A204.1 (cell line): ENCODE results near the gene FPGT.
"Not testable (repeated sequence)": the region's sequence is repeated elsewhere in the genome, so short reads cannot be mapped to it uniquely, and the experiment has no call there.

ENCODE experiments used
- FAIRE-seq: peaks from 2 replicates; lab custom pipeline; 2012; peaks lifted over from hg19 to GRCh38; lab: Jason Lieb, UNC

FPGT gene

DNA sequence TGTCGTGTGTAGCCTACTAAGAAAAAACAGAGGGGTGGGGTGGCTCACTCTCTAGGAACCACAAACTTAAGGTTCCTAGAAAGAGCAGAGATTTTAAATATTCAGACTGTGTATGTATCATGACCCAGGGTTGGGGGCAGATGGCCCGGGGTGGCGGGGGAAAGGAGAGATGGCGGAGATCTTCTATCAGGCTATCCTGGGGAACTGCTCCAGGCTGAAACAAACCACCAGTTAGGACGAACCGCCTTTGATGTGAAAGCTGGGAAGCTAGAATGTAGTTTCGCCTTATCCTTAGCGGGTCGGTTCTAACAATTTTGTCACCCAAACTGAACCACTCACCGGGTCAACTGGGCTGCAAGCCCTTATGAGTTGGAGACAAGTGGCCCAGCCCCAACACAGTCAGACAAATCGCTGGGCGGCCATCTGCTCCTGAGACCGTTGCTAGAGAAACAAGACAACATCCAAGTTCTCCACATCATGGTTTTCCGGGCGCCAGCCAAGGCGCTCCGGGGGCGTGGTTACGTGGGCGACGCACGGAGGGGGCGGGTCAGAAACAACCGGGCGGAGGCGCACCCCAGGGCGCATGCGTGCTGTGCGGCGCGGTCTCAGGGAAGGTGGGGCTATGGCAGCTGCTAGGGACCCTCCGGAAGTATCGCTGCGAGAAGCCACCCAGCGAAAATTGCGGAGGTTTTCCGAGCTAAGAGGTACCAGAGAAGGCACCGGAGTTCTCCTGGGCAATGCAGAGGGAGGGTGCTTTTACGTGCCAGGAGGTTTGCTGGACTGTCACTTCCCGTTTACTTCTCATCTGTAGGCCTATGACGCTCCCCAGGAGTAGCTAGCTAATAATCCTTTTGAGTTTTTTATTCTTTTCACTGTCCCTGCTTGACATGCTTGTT is at the start of gene FPGT, which contains the start of gene LRRIQ3:
TSS of gene FPGT (plus strand) at position 586 of the 896 bp plus-strand sequence. CDS start at position 623, 37 bp downstream.
TSS of gene LRRIQ3 (minus strand) at position 520 of the 896 bp plus-strand sequence. CDS start 14,492 bp downstream, outside the sequence.
- peak; percentile 88 for FAIRE-seq

- no peak for FAIRE-seq
Measured at GRCh38 chr1:74160046-74160445, 38.0 kb upstream of the FPGT start.

DNA sequence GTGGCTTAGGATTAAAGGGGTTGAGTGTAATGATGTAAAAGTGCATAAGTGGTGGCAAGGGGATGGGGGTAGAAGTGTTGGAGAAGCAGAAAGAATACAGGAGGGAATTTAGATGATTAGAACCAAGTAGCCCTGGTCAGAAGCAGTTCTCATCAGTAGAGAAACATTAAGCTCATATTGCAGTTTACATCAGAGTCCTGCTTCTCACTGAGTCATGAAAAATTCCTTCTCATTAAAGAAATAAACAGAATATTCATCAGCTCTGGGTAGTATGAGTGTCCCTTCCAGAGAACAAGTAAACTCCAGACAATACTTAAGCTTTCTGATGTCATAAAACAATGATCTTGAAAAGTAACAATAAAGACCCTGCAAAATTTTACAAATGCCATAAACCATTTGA is 36.5 kb upstream of the FPGT start:
- FAIRE-seq, result no peak

DNA sequence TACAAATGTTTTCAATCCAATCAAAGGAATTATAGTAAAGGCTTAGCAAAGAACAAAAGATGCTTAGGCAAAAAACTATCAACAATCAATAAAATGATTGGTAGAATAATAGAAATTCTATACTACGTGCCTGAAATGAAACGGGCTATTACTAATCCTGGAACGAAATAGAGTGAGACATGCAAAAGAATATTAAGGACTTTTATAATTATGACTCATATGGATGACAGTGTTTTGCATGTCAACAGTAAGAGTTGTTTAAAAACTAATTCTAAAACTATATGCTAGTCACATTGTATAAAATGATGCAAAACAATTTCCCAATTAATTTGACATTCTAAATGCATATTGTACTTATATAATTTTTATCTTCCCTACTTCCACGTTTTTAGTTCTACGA is 35.7 kb upstream of the FPGT start:
- peak; percentile 48 for FAIRE-seq

GRCh38 chr1:74174423-74174822 is 23.6 kb upstream of the FPGT start:
- FAIRE-seq, result not testable (repeated sequence)

- FAIRE-seq, result no peak
Measured at GRCh38 chr1:74180490-74180889, 17.6 kb upstream of the FPGT start.

- no peak for FAIRE-seq
Measured at GRCh38 chr1:74193908-74194307, 4.1 kb upstream of the FPGT start.

DNA sequence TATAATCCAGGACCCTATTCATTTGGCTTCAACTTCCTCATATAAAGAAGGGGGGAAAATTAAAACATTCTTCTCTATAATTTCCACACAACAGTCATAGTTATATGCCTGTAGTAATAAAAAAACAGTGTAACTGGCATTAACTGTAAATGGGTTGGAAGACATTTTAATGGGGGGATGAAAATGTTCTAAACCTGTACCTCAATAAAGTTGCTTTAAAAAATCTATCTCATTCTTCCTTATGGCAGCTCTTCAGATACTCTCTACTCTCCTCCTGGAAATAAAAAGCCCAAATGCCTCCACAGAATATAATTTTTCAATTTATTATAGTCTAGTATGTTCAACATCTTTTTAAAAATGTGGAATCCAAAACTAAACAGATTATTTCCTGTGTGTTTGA is 2.7 kb upstream of the FPGT start:
- FAIRE-seq, result no peak

GRCh38 chr1:74197255-74197654 is 787 bp upstream of the FPGT start:
- FAIRE-seq, result no peak

DNA sequence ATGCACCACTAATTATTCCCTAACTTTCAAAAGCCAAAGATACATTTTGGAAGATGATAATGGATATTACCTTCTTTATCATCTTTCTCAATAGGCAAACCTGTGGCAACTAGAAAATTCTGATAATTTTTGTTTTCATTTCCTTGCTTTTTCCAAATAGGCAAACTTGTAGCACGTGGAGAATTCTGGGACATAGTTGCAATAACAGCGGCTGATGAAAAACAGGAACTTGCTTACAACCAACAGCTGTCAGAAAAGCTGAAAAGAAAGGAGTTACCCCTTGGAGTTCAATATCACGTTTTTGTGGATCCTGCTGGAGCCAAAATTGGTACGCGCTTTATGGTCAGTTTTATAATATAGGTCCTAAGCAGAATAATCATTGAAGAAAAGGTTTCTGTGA is 1.5 kb downstream of the FPGT start:
- no peak for FAIRE-seq

- FAIRE-seq, result no peak
Measured at GRCh38 chr1:74205266-74205665, 7.2 kb downstream of the FPGT start.

DNA sequence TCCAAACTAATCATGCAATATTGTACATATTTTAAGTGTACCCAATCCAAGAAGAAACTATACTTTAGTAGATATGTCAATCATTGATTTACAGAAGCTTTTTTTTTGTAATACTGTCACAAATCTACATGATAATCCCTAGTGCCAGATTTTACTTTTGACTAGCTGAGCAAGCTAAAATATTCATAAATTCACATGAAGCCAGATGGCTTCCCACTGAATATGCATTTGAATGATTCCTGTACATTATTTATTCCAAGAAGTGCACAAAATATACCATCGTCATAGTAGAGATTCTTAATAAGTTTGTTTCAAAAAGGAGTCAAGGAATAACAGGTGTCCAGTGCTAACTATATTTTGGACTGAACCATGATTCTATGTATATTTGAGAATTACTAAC is 17.2 kb downstream of the FPGT start:
- no peak for FAIRE-seq

DNA sequence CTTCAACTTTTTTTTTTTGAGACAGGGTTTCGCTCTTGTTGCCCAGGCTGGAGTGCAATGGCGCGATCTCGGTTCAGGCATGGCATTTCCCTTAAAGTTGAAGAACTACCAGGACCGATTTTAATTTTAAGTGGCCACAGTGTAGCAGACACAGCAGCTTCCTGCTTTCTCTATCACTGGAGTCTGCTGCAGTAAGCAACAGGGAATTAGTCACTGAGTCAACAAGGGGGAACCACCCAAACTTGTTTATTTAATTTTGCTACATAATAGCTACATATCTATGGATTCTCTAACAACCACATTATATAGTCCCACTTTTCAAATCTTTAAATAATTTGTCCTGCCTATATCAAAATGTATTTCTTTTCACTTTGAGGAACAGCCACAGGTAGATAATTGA is 24.7 kb downstream of the FPGT start:
- no peak for FAIRE-seq

GRCh38 chr1:74223453-74223852 is 25.4 kb downstream of the FPGT start:
- FAIRE-seq, result no peak

GRCh38 chr1:74235153-74235552 is 37.1 kb downstream of the FPGT start, which contains the start of gene TNNI3K:
TSS of gene TNNI3K (plus strand) at chr1:74235387. CDS start at chr1:74235452, 65 bp downstream.
- FAIRE-seq, result no peak

- FAIRE-seq, result no peak
Measured at GRCh38 chr1:74236440-74236839, 38.4 kb downstream of the FPGT start.

DNA sequence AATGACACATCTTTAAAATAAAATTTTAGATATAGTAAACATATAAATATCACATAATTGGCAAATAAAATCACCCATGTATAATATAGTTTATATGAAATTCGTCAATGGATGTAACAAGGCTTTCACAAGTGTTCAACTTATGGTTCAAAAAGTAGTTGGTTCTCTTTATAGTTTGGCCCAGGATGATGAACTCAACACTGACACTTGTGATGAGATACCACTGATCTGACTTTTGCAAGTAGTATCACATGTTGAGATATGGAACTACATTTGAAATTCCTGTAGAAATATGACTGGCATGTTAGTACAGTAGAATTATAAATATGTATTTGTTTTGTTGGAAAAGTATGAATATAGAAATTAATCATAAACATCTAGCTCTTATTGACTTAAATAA is 39.0 kb downstream of the FPGT start:
- FAIRE-seq, result no peak

DNA sequence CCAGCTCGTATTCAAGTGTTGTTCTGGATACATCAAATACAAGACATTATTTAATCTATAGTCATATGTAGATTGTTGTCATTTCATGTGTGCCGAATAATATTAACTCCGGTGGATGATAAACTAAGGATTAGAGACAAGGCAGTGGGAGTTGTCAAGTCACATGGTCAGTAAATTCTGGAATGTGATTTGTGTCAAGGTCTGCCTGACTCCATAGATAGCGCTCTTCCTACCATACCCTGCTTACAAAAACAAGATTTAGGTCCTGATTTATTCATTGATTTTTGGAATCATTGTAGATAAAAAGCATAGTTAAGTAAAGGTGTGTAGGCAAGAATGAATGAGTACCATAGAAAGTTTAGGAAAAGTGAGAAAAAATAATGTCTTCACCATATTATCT is 39.7 kb downstream of the FPGT start:
- no peak for FAIRE-seq

- no peak for FAIRE-seq
Measured at GRCh38 chr1:74245168-74245772, 47.2 kb downstream of the FPGT start.

GRCh38 chr1:74246315-74246714 is 48.3 kb downstream of the FPGT start:
- no peak for FAIRE-seq

DNA sequence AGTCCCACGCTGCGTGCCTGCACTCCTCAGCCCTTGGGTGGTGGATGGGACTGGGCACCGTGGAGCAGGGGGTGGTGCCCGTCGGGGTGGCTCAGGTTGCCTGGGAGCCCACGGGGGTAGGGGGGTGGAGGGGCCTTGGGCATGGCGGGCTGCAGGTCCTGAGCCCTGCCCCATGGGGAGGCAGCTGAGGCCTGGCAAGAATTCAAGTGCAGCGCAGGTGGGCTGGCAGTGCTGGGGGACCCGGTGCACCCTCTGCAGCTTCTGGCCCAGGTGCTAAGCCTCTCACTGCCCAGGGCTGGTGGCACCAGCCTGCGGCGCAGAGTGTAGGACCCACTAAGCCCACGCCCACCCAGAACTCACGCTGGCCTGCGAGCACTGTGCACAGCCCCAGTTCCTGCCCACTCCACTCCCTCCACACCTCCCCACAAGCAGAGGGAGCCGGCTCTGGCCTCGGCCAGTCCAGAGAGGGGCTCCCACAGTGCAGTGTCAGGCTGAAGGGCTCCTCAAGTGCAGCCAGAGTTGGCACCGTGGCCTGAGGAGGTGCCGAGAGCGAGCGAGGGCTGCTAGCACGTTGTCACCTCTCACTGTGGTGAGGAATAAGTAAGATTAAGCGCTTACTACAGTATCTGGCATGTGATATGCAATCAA is 50.0 kb downstream of the FPGT start:
- no peak for FAIRE-seq

DNA sequence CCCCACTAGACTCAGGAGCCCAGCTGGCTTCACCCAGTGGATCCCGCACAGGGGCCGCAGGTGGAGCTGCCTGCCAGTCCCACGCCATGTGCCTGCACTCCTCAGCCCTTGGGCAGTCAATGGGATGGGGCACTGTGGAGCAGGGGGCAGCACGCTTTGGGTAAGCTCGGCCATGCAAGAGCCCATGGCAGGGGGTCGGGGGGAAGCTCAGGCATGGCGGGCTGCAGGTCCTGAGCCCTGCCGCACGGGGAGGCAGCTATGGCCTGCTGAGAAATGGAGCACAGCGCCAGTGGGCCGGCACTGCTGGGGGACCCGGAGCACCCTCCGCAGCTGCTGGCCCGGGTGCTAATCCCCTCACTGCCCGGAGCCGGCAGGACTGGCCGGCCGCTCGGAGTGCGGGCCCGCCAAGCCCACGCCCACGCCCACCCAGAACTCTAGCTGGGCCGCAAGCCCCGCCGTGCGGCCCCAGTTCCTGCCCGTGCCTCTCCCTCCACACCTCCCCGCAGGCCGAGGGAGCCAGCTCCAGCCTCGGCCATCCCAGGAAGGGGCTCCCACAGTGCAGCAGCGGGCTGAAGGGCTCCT is 55.3 kb downstream of the FPGT start:
- not testable (repeated sequence) for FAIRE-seq
